Stimulated activated CD4-positive, alpha-beta T cell treated with anti-CD3 and anti-CD28 coated beads, Interleukin-2, amount 100 ng/mL, for 24 hours (primary cell): ENCODE results near the gene GRK6.

Source experiments
- DNase-seq, 2 donors: peaks; one replicate each; pipeline ENCODE4 v3.0.0-alpha.2; 2020

The GRK6 gene

DNA sequence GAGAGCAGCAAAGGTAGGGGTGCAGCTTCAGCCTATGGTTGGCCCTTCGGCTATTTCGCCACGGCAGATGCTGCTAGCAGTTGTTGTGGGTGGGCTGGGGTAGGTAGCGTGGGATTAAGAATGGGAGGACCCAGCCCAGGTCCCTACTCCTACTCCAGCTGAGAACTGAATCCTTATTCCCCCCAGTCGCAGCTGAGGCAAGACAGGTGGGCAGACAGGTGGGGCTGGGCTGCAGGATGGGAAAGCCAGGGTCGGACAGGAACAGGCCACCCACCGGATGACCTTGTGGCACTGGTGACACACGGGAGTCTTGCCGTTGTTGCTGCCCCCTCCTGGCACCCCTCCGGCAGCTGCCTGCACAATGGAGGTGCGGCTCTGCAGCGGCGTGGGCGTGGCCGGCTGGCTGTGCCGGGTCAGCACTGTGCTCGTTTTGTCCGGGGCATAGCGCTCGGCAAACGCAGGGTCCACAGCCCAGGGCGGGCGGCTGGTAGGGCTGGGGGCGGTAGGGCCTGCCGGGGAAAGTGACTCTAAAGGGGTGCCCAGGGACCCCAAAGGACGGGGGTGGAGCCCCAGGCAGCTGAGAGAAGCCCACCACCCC lies 62.7 kb downstream of the GRK6 start:
- DNase-seq: no peak

- DNase-seq: no peak
Measured at GRCh38 chr5:177490311-177490991, 64.0 kb downstream of the GRK6 start.

DNA sequence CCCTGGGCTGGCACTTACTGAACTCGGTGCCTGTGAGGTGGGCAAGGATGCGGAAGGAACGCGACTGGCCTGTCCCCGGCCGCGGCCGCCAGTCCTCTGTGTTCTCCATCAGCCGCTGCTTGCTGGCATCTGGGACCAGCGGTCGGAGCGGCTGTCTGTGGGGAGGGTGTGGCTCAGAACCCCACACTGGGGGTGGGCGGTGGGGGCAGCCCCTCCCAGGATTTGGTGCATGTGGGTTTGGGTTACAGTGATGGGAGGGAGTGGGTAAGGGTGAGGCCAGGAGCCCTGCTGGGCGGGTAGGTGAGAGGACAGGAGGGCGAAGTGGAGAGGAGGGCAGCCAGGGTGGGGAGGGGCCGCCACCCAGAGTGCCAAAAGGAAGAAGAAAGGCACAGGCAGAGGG lies 64.5 kb downstream of the GRK6 start:
- no peak for DNase-seq

DNA sequence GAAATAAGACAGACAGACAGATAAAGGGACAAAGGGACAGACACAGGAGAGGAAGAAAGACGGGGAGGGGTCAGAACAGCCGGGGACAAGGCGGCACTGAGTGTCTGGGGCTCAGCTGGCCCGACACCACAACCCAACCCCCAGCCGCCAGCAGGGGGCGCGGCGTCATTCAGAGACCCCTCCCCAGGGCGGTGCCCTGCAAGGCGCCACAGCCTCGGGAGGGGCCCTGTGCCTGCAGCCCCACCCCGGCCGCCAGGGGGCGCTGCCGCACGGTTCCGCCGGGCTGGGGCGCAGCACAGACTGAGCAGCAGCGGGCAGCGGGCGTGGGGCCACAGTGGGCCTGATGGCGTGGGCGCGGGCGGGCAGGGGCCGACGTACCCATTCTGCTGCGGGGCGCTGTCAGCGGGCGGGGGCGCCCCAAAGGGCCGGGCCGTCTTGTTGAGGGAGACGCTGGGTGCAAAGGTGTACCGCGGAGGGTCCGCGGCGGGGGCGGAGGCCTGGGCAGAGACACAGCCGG lies 65.0 kb downstream of the GRK6 start:
- peak; percentile 29 to 50 for DNase-seq

DNA sequence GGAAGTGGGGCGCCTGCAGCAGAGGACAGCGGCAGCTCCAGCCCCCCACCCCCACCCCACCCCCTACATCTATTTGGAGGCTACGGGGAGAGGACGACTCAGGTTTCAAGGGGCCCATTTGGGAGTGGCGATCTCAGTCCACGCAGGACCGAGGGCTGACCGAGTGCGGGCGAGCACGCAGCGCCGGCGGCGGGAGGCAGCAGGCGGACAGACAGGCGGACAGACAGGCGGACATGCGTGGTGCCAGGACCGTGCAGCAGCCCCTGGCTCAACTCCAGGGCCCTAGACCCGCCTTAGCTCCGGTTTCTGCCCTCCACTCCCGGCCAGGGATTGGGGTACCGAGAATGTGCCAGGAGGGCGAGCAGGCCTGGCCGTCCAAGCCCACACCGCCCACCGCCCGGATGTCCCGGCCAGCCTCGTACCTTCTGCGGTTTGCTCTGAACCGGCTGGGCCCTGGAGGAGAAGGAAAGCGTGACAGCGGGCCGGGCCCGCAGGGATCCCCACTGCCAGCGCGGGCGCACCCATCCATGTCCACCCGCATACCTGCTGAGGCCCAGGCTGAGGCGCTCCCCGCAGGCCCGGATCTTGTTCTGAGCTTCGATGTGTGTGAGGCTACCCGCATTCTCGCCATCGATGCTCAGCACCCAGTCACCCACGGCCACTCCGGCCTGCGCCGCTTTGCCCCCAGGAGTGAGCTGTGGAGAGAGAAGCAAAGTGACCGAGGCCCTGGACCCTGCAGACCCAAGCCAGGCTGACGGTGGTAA lies 65.7 kb downstream of the GRK6 start:
- DNase-seq: no peak
